SU-DHL-6 (cell line): ENCODE data around the gene IFNL3.

Source experiments
- EZH2phosphoT487 ChIP-seq: fragments of 200-600 bp; sonication (generic), shearing (Covaris generic); conservative IDR thresholded peaks from 2 replicates; pipeline ENCODE4 v1.6.1; 2018; ENCODE audit warnings: mild to moderate bottlenecking, antibody characterized with exemption, low read length, moderate library complexity, mixed read lengths
- TF ChIP-seq, protein P1 (sequence below): fragments of 200-600 bp; sonication (generic); IDR thresholded peaks from one replicate; pipeline ENCODE4 v1.5.1; 2017; ENCODE audit warnings: antibody characterized with exemption, mild to moderate bottlenecking, low read length, moderate library complexity; ENCODE audit not compliant: insufficient read depth, poor library complexity, severe bottlenecking

DNA sequence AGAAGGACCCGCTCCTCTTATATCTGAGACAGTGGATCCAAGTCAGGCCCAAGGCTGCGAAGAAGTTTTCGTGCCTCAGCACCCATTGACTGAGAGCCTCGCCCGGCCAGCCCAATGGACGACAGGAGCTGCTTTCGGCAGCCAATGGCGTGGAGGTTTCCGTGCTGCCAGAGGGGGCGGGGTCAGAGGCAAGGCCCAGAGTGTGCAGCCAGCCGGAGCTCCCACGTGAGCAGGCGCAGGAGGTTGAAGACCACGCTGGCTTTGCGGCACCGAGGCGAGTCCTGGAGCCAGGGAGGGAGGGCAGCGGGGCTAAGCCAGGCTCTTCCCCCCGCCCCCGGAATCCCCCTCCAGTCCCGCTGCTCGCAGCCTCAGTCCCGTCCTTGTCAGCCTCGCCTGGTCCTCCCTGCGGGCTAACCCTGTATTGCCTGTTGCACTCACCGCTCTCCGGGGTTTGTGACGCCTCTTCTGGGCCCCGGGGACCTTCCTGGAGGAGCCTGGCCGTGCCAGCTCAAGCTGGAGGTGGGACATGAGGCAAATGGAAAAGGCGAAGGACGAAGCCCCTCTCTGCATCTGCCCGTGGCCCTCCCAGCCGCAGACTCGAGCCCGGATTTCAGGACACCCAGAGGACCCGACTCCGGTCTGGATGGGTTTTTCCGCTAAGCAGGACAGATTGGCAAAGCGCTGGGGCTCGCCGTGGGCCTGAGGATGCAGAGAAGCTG is 2.3 kb upstream of the IFNL3 start:
- TF ChIP-seq EZH2phosphoT487, result no peak
- TF ChIP-seq, protein P1, sequence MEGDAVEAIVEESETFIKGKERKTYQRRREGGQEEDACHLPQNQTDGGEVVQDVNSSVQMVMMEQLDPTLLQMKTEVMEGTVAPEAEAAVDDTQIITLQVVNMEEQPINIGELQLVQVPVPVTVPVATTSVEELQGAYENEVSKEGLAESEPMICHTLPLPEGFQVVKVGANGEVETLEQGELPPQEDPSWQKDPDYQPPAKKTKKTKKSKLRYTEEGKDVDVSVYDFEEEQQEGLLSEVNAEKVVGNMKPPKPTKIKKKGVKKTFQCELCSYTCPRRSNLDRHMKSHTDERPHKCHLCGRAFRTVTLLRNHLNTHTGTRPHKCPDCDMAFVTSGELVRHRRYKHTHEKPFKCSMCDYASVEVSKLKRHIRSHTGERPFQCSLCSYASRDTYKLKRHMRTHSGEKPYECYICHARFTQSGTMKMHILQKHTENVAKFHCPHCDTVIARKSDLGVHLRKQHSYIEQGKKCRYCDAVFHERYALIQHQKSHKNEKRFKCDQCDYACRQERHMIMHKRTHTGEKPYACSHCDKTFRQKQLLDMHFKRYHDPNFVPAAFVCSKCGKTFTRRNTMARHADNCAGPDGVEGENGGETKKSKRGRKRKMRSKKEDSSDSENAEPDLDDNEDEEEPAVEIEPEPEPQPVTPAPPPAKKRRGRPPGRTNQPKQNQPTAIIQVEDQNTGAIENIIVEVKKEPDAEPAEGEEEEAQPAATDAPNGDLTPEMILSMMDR, result no peak
